A673 (cell line): ENCODE data around the gene ODC1. TPM values are rescaled to one million over a fixed set of nuclear protein-coding genes. Genes with fewer than 3 reads are reported as not detected.

Experiments used
- BruUV-seq: library from RNA; stranded (reverse); fragments of 400-500 nt; replicated peaks from 2 replicates; lab custom pipeline; 2021; lab: Mats Ljungman, UMichigan
- CTCF ChIA-PET: fragments of 300-600 bp; sonication (Branson Sonifier 250); formaldehyde crosslinking; loops from one replicate; lab custom pipeline; 2022; ENCODE audit warnings: antibody characterized with exemption; lab: Charles Lee
- POLR2A ChIA-PET: fragments of 300-600 bp; sonication (Branson Sonifier 250); formaldehyde crosslinking; loops from one replicate; lab custom pipeline; 2022; ENCODE audit warnings: antibody characterized with exemption; ENCODE audit not compliant: low non-redundant PET; lab: Charles Lee
- DNase-seq: peaks from one replicate; pipeline ENCODE4 v3.0.0-alpha.2; 2015; ENCODE audit warnings: low spot score
- H3K27ac ChIP-seq: fragments of 200-600 bp; sonication (generic); 2 replicates; pipeline ENCODE4 v1.5.1; 2016; ENCODE audit warnings: mixed run types, low read depth, mild to moderate bottlenecking, mixed read lengths, antibody characterized with exemption, low read length; ENCODE audit not compliant: poor library complexity, severe bottlenecking
- H3K27me3 ChIP-seq: fragments of 200-600 bp; sonication (generic); replicated peaks from 2 replicates; pipeline ENCODE4 v1.6.1; 2017; ENCODE audit warnings: mixed run types, low read depth, mild to moderate bottlenecking, mixed read lengths, antibody characterized with exemption, low read length; ENCODE audit not compliant: insufficient read depth, poor library complexity
- H3K36me3 ChIP-seq: fragments of 200-600 bp; sonication (generic); 2 replicates; pipeline ENCODE4 v1.6.1; 2016; ENCODE audit warnings: mixed run types, mild to moderate bottlenecking, mixed read lengths, antibody characterized with exemption, low read length; ENCODE audit not compliant: insufficient read depth, poor library complexity, severe bottlenecking
- H3K4me1 ChIP-seq: fragments of 200-600 bp; sonication (generic); 2 replicates; pipeline ENCODE4 v1.6.1; 2017; ENCODE audit warnings: mixed run types, mild to moderate bottlenecking, mixed read lengths, antibody characterized with exemption, low read length; ENCODE audit not compliant: insufficient read depth, poor library complexity, severe bottlenecking
- H3K4me3 ChIP-seq: fragments of 200-600 bp; sonication (generic); 2 replicates; pipeline ENCODE4 v1.5.1; 2016; ENCODE audit warnings: low read depth, mixed run types, mild to moderate bottlenecking, mixed read lengths, low read length; ENCODE audit not compliant: poor library complexity, severe bottlenecking
- H3K9me3 ChIP-seq: fragments of 200-600 bp; sonication (generic); 2 replicates; pipeline ENCODE4 v1.6.1; 2016; ENCODE audit warnings: mixed run types, low read depth, mild to moderate bottlenecking, mixed read lengths, antibody characterized with exemption, low read length; ENCODE audit not compliant: poor library complexity, severe bottlenecking
- EZH2 ChIP-seq: fragments of 200-600 bp; sonication (generic); IDR thresholded peaks from 2 replicates; pipeline ENCODE4 v1.6.1; 2017; ENCODE audit warnings: borderline replicate concordance, low read depth, mild to moderate bottlenecking, mixed read lengths, antibody characterized with exemption, low read length; ENCODE audit not compliant: poor library complexity, severe bottlenecking
- intact Hi-C: fragments of 100-400 bp; cut with micrococcal nuclease; formaldehyde crosslinking; loops from one replicate; pipeline ENCODE4 v1.10.0; 2022; ENCODE audit not compliant: unreplicated experiment
- total RNA-seq: library from RNA; stranded (reverse); gene quantifications from 2 replicates; pipeline ENCODE4 v1.2.3, GENCODE V29; 2021
- TF ChIP-seq, protein P1 (sequence below): fragments of 300-800, 200-600 bp; sonication (generic); conservative IDR thresholded peaks from 2 replicates; pipeline ENCODE4 v1.5.1; 2017; ENCODE audit warnings: low read depth, mild to moderate bottlenecking, antibody characterized with exemption, low read length, moderate library complexity, mixed read lengths

ODC1 gene
- total RNA-seq, 1 experiment from 2014 or later = 269 TPM

DNA sequence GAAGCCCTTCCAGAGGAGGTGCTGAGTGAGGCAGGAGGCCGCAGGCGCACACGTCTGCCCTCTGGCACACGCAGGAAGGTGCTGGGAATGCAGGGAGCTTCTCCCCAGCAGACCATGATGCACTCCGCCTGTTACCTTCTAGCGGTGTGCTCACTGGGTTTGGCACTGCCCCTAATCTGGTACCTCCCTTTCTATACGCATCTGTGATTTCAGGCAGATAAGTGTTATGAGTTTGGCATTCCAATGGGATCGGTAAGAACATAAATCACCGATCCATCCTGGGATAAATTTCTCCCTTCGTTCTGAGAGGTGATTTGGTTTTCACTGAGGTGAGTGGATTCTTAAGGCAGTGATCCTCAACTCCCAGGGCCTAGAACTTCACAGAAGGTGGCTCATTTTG lies 34.6 kb downstream of the ODC1 start:
- ChIA-PET POLR2A (no interaction called here), CTCF (no interaction called here)
- TF ChIP-seq, protein P1, sequence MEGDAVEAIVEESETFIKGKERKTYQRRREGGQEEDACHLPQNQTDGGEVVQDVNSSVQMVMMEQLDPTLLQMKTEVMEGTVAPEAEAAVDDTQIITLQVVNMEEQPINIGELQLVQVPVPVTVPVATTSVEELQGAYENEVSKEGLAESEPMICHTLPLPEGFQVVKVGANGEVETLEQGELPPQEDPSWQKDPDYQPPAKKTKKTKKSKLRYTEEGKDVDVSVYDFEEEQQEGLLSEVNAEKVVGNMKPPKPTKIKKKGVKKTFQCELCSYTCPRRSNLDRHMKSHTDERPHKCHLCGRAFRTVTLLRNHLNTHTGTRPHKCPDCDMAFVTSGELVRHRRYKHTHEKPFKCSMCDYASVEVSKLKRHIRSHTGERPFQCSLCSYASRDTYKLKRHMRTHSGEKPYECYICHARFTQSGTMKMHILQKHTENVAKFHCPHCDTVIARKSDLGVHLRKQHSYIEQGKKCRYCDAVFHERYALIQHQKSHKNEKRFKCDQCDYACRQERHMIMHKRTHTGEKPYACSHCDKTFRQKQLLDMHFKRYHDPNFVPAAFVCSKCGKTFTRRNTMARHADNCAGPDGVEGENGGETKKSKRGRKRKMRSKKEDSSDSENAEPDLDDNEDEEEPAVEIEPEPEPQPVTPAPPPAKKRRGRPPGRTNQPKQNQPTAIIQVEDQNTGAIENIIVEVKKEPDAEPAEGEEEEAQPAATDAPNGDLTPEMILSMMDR = no peak
- no peak for TF ChIP-seq EZH2

DNA sequence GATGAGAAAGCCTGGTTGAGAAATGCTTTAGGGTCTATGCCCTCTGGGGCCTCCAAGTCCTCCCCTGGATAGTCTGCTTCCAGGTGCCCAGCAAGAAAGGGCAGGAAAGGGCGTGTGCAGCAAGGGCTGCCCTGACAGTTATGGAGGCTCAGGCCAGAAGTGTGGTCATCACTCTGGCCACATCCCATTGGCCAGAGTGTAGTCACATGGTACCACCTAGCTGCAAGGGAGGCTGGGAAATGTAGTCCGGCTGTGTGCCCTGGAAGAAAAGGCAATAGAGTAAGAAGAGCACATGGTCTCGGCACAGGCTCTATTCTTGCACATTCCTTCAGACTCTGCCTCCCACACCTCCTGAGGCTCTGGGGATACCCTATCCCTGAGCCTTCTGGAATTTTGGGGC lies 35.7 kb downstream of the ODC1 start:
- intact Hi-C loops = no loop called here
- DNase-seq = peak; percentile 59
- TF ChIP-seq, protein P1 = no peak
- no peak for TF ChIP-seq EZH2
- ChIA-PET CTCF (no interaction called here), POLR2A (no interaction called here)
- H3K4me3 ChIP-seq = no peak overlapping the region
- no peaks in the 10 kb centered on the region for H3K36me3 ChIP-seq
- H3K27me3 ChIP-seq = no peaks in the 10 kb centered on the region
- H3K9me3 ChIP-seq = no peaks in the 10 kb centered on the region
- BruUV-seq = no TSS peak
- no peak overlapping the region for H3K27ac ChIP-seq
- peaks cover 5% of the 10 kb centered on the region for H3K4me1 ChIP-seq

More for the DNA sequence above, 34.6 kb downstream of the ODC1 start:
- no peak for DNase-seq
- Histone ChIP-seq H3K36me3 (no peaks in the 10 kb centered on the region), H3K4me1 (peaks cover 5% of the 10 kb centered on the region), H3K9me3 (no peaks in the 10 kb centered on the region), H3K4me3 (no peak overlapping the region), H3K27ac (no peak overlapping the region), H3K27me3 (no peaks in the 10 kb centered on the region)
- intact Hi-C loops = no loop called here
- BruUV-seq = no TSS peak

DNA sequence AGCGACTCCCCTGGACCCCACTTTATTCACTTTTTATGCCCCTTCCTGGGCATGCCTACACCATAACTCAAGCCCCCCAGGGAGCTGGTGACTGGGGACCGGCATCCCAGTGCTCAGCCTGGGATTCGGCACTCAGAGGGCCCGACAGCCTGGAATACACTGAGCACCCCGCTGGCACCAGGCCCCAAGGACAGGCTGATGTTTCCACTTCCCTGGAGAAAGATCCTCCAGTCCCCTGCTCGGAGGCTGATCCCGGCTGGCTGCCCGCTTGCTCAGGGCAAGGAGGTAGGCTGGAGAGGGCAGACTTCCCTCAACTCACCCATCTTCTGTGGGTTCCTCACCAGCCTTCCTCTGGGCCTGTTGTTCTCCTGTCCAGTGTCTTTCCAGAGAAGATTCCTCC lies 36.6 kb downstream of the ODC1 start:
- Histone ChIP-seq H3K9me3 (no peaks in the 10 kb centered on the region), H3K27me3 (no peaks in the 10 kb centered on the region), H3K36me3 (no peaks in the 10 kb centered on the region), H3K27ac (no peak overlapping the region), H3K4me3 (no peak overlapping the region), H3K4me1 (peaks cover 5% of the 10 kb centered on the region)
- BruUV-seq = no TSS peak
- CTCF ChIA-PET = no interaction called here
- DNase-seq = no peak
- intact Hi-C loops = no loop called here
- no peak for TF ChIP-seq EZH2
- TF ChIP-seq, protein P1 = no peak
- POLR2A ChIA-PET = no interaction called here
